SHP77 treated with DMSO at 0.1 percent for 48 hours (cell line): ENCODE measurements around the gene CHCT1.
"Not testable (repeated sequence)": the region's sequence is repeated elsewhere in the genome, so short reads cannot be mapped to it uniquely, and the experiment has no call there.

Source experiments
- DNase-seq: peaks from one replicate; lab custom pipeline; 2025; lab: John Stamatoyannopoulos, UW

Gene CHCT1

DNA sequence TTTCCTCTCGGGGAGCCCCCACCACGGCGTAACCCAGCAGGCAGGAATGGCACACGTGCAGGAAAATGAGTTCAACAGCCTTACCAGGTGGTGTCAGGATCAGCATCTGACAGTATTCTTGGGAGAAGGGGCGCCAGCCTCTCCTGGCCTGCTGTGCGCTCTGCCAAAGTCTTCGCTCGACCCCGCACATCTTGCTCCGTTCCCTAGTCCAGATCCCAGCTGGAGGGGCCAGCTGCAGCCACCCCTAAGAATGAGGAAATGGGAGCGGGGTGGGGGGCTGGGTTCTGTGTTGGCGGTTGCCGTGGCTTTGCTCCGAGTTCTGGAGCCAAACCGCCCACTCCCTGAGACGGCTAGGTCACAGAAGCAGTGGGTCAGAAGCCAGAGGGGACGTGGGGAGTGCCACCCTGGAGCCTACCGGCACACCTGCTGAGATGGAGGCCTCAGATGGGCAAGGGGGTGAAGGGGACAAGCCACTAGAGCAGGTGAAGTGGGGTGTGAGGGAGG, at the start of gene CHCT1:
CHCT1 (plus strand) TSS at position 328 of the 504 bp plus-strand sequence; CDS start at position 432, 104 bp downstream.
- no peak for DNase-seq

- DNase-seq = no peak
Observed at GRCh38 chr17:60372790-60373483, 49.4 kb upstream of the CHCT1 start.

DNA sequence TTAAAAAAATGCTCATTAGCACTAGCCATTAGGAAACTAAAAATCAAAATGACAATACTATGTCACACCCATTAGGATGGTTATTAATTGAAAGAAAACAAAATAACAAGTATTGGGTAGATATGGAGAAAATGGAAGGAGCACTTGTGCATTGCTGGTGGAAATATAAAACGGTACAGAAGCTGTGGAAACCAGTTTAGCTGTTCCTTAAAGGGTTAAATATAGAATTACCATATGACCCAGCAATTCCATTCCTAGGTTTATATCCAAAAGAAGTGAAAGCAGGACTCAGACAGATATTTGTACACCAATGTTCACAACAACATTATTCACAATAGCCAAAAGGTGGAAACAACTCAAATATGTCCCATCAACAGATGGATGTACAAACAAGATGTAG, 44.1 kb upstream of the CHCT1 start:
- not testable (repeated sequence) for DNase-seq

DNA sequence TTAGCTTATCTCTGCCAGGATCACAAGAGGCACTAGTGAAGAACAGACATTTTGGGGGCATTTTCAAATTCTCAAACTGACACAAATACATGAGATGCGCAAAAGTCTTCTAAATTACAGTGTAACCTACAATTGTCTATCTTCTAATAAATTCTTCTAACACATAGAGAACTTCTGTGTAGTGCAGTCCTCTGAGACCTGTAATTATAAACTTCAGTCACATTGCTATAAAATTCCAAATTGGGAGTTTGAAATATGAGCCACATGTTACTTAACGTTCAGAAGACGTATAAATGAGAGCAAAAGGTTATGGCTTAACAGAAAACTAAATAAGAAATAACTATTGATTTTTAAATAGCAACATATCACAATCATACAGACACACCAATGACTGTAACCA, 42.8 kb upstream of the CHCT1 start:
- DNase-seq = not testable (repeated sequence)

GRCh38 chr17:60381958-60382357, 40.3 kb upstream of the CHCT1 start:
- DNase-seq = no peak

DNA sequence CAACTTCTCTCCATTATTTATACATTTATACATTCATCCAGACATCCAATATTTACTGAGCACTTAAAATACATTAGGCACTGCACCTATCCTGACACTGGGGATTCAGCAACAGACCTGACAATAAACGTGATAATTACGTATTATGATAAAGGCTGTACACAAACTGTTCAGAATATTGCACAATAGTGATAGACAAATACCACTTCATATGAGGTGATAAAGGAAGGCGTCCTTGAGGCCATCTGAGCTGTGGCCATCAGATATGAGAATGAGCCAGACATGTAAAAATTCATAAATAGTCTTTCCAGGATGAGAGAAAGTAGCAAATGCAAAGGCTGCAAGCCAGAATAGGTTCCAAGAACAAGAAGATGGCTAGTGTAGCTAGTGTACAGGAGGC, 38.9 kb upstream of the CHCT1 start:
- no peak for DNase-seq

DNA sequence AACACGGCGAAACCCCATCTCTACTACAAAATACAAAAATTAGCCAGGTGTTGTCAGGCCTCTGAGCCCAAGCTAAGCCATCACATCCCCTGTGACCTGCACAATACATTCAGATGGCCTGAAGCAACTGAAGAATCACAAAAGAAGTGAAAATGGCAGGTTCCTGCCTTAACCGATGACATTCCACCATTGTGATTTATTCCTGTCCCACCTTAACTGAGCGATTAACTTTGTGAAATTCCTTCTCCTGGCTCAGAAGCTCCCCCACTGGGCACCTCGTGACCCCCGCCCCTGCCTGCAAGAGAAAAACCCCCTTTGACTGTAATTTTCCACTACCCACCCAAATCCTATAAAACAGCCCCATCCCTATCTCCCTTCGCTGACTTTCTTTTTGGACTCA, 37.4 kb upstream of the CHCT1 start:
- DNase-seq = not testable (repeated sequence)

GRCh38 chr17:60386147-60387058, 35.9 kb upstream of the CHCT1 start:
- DNase-seq = no peak

GRCh38 chr17:60387666-60388065, 34.6 kb upstream of the CHCT1 start:
- no peak for DNase-seq

- no peak for DNase-seq
Observed at GRCh38 chr17:60388742-60389141, 33.5 kb upstream of the CHCT1 start.

- DNase-seq = no peak
Observed at GRCh38 chr17:60390186-60390585, 32.1 kb upstream of the CHCT1 start.

GRCh38 chr17:60390925-60391470, 31.3 kb upstream of the CHCT1 start:
- DNase-seq = no peak

GRCh38 chr17:60391471-60392041, 30.7 kb upstream of the CHCT1 start:
- DNase-seq = no peak

DNA sequence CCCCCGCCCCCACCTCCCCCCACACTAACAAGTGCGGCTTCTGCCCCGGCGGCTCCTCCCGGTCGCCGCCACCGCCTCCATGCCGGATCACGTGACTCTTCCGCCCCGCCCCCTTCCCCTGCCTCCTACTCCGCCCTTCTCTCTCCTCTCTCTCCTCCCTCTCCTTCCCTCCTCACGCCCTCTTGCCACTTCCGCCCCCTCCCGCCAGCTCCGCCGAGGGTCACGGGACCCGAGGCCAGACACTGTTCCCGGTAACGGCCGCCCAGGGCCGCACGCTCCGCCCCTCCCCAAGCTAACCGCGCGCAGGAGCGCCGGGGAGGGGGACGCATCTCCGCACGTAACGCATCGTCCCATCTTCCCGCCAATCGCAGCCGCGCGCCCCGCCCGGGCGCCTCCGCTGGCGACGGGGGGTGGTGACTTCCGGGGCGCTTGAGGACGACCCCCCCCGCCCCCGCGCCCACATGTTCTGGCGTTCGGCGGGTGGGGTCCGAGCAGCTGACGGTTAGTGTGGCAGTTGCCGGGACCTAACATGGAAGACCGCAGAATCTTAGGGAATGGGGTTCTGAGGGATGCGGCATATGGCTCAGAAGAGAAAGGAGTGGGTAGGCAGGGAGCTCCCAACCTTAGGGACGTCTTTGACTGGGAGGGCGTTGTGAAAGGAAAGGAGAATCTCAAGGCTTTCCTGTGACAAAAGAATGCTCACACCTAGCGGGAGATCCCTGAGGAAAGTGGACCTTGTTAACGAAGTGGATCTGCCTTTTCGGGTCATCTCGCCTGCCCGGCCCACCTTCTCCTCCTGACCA, 30.0 kb upstream of the CHCT1 start, which contains the start of gene USP32:
USP32 (minus strand) TSS at position 92 of the 803 bp plus-strand sequence. CDS start 194 bp downstream, outside the sequence.
- peak; percentile 93 for DNase-seq

GRCh38 chr17:60392845-60393702, 29.2 kb upstream of the CHCT1 start:
- DNase-seq = peak; percentile 30

DNA sequence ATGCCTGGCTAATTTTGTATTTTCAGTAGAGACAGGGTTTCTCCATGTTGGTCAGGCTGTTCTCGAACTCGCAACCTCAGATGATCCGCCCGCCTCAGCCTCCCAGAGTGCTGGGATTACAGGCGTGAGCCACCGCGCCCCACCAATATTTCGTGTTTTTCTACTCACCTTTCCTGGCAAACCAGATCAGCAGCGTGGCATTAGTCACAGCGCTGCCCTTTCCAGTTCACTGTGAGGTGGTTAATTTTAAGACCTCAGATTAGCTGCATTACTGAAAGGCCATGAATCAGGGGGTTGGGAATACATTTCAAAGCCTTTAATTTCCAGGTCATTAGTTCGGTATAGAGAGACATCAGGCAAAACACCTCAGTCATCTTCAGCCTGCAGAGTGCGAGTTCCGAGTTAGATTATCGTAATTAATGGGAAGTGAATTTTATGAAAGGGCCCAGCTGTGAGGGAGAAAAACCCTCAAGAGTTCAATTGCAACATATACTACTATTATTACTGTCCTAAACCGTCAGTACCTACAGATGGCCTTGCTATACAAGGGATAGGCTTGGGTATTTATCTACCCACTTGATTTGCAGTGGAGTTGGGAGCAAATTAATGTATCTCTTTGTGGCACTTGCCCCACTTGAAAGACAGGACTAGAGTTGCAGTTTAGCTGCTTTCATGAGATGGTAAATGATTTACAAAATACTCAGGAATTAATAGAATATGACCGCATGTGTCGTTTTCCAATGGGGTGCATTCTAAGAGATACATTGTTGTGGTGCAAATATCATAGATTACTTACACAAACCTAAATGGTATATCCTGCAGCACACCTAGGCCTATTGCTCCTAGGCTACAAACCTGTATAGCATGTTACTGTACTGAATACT, 28.2 kb upstream of the CHCT1 start:
- DNase-seq = no peak

- no peak for DNase-seq
Observed at GRCh38 chr17:60395508-60396065, 26.7 kb upstream of the CHCT1 start.

DNA sequence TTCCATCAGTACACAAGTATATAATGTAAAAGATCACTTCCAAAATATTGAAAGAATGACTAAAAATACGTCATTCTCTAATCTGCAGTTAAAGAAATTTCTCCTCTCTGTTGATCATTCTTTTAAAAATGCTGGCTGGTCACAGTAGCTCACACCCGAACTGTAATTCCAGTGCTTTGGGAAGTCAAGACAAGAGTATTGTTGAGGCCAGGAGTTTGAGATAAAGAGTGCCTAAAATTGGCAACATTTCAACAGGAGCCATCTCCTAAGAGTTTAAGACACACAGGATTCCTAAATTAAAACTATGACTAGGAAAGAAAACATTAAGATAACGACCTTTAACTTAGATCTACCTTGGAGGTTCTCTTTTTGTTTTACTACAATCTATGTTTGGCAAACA, 25.9 kb upstream of the CHCT1 start:
- no peak for DNase-seq
